ENCODE results near the gene IKBKE.

The IKBKE gene

GRCh38 chr1:206495011-206495461 is 24.8 kb downstream of the IKBKE start:
- DNase-seq (ENCODE audit: low read depth in 2 of 2, low spot score in 1 of 2), result no peak

- DNase-seq (ENCODE audit: low read depth in 2 of 2, low spot score in 1 of 2), result no peak
These were observed 25.3 kb downstream of the IKBKE start for GRCh38 chr1:206495493-206496046.

GRCh38 chr1:206496131-206496793 is 26.0 kb downstream of the IKBKE start:
- no peak for DNase-seq (ENCODE audit: low read depth in 2 of 2, low spot score in 1 of 2)

GRCh38 chr1:206497363-206497762 is 27.1 kb downstream of the IKBKE start:
- DNase-seq (ENCODE audit: low read depth in 2 of 2, low spot score in 1 of 2), result no peak

- no peak for DNase-seq (ENCODE audit: low read depth in 2 of 2, low spot score in 1 of 2)
These were observed 27.5 kb downstream of the IKBKE start for GRCh38 chr1:206497774-206498173.

GRCh38 chr1:206498685-206499084 is 28.4 kb downstream of the IKBKE start:
- no peak for DNase-seq (ENCODE audit: low read depth in 2 of 2, low spot score in 1 of 2)

GRCh38 chr1:206500046-206500445 is 29.8 kb downstream of the IKBKE start:
- DNase-seq (ENCODE audit: low read depth in 2 of 2, low spot score in 1 of 2), result no peak

- no peak for DNase-seq (ENCODE audit: low read depth in 2 of 2, low spot score in 1 of 2)
These were observed 31.6 kb downstream of the IKBKE start for GRCh38 chr1:206501881-206502280.

GRCh38 chr1:206502403-206502802 is 32.1 kb downstream of the IKBKE start:
- no peak for DNase-seq (ENCODE audit: low read depth in 2 of 2, low spot score in 1 of 2)

- no peak for DNase-seq (ENCODE audit: low read depth in 2 of 2, low spot score in 1 of 2)
These were observed 32.5 kb downstream of the IKBKE start for GRCh38 chr1:206502812-206503211.

- DNase-seq (ENCODE audit: low read depth in 2 of 2, low spot score in 1 of 2), result peak in 1 of 2 donors; percentile 30
These were observed 33.5 kb downstream of the IKBKE start for GRCh38 chr1:206503591-206504362.

- no peak for DNase-seq (ENCODE audit: low read depth in 2 of 2, low spot score in 1 of 2)
These were observed 34.1 kb downstream of the IKBKE start for GRCh38 chr1:206504363-206504713.

GRCh38 chr1:206505702-206506355 is 35.6 kb downstream of the IKBKE start:
- no peak for DNase-seq (ENCODE audit: low read depth in 2 of 2, low spot score in 1 of 2)

GRCh38 chr1:206506405-206507283 is 36.4 kb downstream of the IKBKE start:
- peak in 1 of 2 donors; percentile 7 for DNase-seq (ENCODE audit: low read depth in 2 of 2, low spot score in 1 of 2)

GRCh38 chr1:206507284-206508129 is 37.2 kb downstream of the IKBKE start, which contains the start of gene RASSF5:
Gene RASSF5 (plus strand): TSS chr1:206507531. CDS start chr1:206507603, 72 bp downstream.
- DNase-seq (ENCODE audit: low read depth in 2 of 2, low spot score in 1 of 2), result peak; percentile 55 to 56

- no peak for DNase-seq (ENCODE audit: low read depth in 2 of 2, low spot score in 1 of 2)
These were observed 38.0 kb downstream of the IKBKE start for GRCh38 chr1:206508130-206508889.

- no peak for DNase-seq (ENCODE audit: low read depth in 2 of 2, low spot score in 1 of 2)
These were observed 38.7 kb downstream of the IKBKE start for GRCh38 chr1:206508956-206509355.

GRCh38 chr1:206509612-206510257 is 39.5 kb downstream of the IKBKE start:
- no peak for DNase-seq (ENCODE audit: low read depth in 2 of 2, low spot score in 1 of 2)

- no peak for DNase-seq (ENCODE audit: low read depth in 2 of 2, low spot score in 1 of 2)
These were observed 40.1 kb downstream of the IKBKE start for GRCh38 chr1:206510371-206510770.

All from stimulated activated CD8-positive, alpha-beta memory T cell treated with anti-CD3 and anti-CD28 coated beads, Interleukin-4, amount 100 ng/mL, for 4 hours (primary cell).